ENCODE data around the gene WNT9A.

Gene WNT9A

GRCh38 chr1:227898502-227899140 is 49.1 kb downstream of the WNT9A start:
- no peak for DNase-seq (ENCODE audit: low read depth in 2 of 3, low spot score in 2 of 3)

DNA sequence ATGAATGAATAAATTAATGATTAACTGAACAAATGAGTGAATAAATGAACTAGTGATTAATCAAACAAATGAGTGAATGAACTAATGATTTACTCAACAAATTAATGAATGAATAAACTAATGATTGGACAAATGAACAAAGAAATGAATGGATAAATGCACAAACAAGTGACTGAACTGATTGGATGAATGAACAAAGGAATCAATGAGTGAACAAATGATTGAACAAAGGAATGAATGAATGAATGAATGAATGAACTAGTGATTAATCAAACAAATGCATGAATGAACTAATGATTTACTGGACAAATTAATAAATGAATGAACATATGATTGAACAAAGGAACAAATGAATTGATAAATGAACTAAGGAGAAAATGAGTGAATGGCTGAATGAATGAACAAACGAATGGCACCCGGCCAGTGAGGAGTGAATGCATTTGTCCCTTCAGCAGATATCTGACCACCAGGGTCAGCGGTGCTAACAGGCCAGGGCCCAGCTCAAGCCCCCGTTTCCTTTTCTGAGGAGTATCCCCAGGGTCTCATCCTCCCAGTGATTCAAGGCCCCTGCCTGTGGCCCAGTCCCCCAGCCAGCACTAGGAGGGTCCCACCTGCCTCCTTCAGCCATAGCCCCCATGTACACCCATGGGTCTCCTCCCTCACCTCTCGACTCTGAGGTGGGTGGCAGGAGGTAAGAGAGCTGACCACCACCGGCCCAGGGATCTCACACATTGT is 49.9 kb downstream of the WNT9A start:
- no peak for DNase-seq (ENCODE audit: low read depth in 2 of 3, low spot score in 2 of 3)

GRCh38 chr1:227896710-227897655 is 50.7 kb downstream of the WNT9A start:
- no peak for DNase-seq (ENCODE audit: low read depth in 2 of 3, low spot score in 2 of 3)

GRCh38 chr1:227895828-227896685 is 51.7 kb downstream of the WNT9A start:
- no peak for DNase-seq (ENCODE audit: low read depth in 2 of 3, low spot score in 2 of 3)

- DNase-seq (ENCODE audit: low read depth in 2 of 3, low spot score in 2 of 3) = no peak
These were observed 52.8 kb downstream of the WNT9A start for GRCh38 chr1:227894831-227895451.

- no peak for DNase-seq (ENCODE audit: low read depth in 2 of 3, low spot score in 2 of 3)
These were observed 53.6 kb downstream of the WNT9A start for GRCh38 chr1:227893949-227894721.

- DNase-seq (ENCODE audit: low read depth in 2 of 3, low spot score in 2 of 3) = no peak
These were observed 54.3 kb downstream of the WNT9A start for GRCh38 chr1:227893300-227893948.

- no peak for DNase-seq (ENCODE audit: low read depth in 2 of 3, low spot score in 2 of 3)
These were observed 55.0 kb downstream of the WNT9A start for GRCh38 chr1:227892489-227893299.

DNA sequence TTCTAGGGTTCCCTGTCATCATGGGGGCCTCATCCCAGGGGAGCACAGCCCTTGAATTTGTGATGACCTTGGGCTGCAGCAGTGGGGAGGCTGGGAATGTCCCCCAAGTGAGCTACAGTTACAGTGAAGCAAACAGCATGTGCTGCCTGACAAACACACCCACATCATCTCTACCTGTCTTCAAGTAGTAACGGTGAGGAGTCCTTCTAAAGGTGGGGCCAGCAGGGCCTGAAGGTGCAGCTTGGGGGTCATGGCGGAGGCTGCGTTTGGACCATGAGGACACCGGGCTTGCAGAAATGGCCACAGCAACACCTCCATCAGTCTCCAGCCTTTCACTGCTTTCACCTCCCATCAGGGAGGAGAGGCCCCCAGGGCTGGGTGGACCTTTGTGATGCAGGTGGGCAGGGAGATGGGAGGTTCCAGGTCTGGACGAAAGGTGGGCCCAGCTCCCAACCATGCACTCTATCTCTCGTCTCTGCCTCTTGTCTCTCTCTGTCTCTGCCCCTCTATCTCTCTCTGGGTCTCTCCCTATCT is 55.7 kb downstream of the WNT9A start:
- DNase-seq (ENCODE audit: low read depth in 2 of 3, low spot score in 2 of 3) = no peak

GRCh38 chr1:227891223-227891954 is 56.3 kb downstream of the WNT9A start:
- no peak for DNase-seq (ENCODE audit: low read depth in 2 of 3, low spot score in 2 of 3)

DNA sequence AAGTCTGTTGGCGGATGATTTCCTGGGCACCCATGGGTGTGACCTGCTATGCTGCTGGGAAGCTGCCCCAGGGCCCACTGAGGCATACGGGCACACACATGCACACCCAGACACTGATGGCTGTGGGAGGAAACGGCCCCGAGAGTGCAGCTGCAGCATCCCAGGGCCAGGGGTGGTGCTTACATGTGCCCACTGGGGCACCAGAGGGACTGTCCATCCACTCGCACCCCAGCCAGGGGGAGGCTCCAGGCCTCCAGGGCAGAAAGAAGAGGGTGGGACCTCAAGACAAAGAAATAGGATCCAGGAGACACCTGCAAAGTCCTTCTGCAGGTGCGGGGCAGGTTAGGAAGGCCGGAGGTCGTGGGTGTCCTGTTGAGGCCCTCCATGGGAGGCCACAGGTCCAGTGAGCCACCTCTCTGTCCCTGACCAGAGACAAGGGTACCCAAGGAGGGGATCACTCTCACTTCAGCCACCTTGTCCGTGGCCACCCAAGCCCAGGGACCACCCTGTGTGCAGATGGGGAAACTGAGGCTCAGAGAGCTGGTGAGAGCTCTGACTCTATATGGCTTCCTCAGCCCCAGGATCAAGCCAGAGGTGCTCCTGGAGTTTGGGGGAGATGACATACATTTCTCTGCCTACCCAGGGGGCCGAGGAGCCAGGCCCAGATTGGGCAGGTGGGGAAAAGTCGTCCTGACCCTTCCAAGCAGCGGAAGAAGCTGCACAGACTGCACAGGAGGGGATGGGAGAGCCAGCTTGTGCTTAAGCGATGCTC is 57.1 kb downstream of the WNT9A start:
- no peak for DNase-seq (ENCODE audit: low read depth in 2 of 3, low spot score in 2 of 3)

GRCh38 chr1:227889863-227890405 is 57.8 kb downstream of the WNT9A start:
- no peak for DNase-seq (ENCODE audit: low read depth in 2 of 3, low spot score in 2 of 3)

DNA sequence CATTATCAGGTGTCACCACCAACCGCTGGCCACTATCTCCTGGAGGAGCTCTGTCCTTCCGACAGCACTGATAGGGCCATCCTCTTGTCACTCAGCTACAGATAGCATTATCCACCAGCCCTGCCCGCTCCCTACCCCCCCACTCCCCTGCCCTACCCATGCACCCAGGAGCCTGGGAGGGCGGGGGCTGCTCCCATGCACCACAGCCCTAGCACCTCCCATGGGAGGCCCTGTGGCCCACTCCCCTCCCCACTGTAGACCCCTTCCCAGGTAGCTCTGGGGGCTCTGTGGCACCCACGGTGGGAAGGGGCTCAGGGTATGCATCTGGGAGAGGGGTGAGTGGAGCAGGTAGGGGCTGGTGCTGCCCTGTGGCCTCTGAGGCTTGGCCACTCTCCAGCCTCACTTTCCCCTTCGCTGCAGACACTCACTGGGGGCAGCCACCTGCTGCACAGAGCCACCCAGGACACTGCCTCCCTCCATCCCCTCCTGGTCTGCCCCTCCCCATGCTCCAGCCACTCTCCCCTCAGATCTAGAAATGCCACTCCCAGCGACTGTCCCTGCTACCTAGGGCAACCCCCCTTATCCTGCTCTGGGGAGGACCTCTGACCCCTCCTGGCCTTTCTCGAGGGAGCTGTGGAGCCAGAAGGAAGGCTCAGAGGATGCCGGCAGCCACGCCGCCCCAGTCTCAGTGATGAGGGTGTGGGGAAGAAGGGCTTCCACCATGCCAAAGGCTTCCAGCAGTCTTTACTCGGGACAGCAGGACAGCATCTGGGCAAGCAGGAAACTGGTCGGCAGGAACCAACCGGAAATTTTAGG is 58.5 kb downstream of the WNT9A start:
- no peak for DNase-seq (ENCODE audit: low read depth in 2 of 3, low spot score in 2 of 3)

DNA sequence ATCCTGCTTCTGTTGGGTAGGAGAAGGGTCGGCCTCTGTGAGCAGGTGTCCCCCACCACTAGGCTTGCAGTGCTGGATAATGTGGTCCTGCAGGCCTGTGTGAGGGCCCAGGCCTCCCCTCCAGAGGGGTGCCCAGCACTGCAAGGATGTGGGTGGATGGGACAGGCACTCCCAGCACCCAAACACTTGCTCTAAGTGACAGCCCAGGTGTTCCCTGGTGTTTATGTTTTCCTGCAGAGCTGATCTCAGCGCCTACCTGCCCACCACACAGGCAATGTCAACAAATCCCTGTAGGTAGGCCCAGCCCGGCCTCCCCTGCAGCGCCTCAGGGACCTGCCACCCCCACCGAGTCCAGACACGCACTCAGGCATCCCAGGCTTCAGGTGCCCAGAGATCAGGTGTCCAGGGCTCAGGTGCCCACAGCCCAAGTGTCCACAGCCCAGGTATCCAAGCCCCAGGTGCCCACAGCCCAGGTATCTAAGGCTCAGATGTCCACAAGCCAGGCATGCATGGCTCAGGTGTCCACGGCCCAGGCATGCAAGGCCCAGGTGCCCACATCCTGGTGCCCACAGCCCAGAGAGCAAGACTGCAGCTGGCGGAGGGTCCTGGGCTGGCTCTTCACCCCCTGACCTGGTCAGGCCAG is 59.2 kb downstream of the WNT9A start:
- DNase-seq (ENCODE audit: low read depth in 2 of 3, low spot score in 2 of 3) = no peak
